Measurements from ENCODE around the gene WDR46.
A peak's percentile ranks its signal among the peaks of the same experiment; 100 is the strongest.

Gene WDR46

GRCh38 chr6:33313709-33314514, 24.9 kb upstream of the WDR46 start, which contains the start of gene TAPBP:
TAPBP (minus strand) TSS chr6:33314078; CDS start chr6:33314041, 37 bp downstream.
- peak; percentile 54 to 74 (median 70) for DNase-seq

- peak; percentile 81 to 92 (median 88) for DNase-seq
Observed at GRCh38 chr6:33313105-33313708, 24.2 kb upstream of the WDR46 start.

- peak; percentile 48 to 84 (median 76) for DNase-seq
Observed at GRCh38 chr6:33312361-33313104, 23.5 kb upstream of the WDR46 start.

- DNase-seq: no peak
Observed at GRCh38 chr6:33306356-33306755, 17.3 kb upstream of the WDR46 start.

- no peak for DNase-seq
Observed at GRCh38 chr6:33305052-33305451, 16.0 kb upstream of the WDR46 start.

- DNase-seq: no peak
Observed at GRCh38 chr6:33304216-33304615, 15.2 kb upstream of the WDR46 start.

- DNase-seq: no peak
Observed at GRCh38 chr6:33301877-33302276, 12.8 kb upstream of the WDR46 start.

- DNase-seq: peak; percentile 94 to 97 (median 96)
Observed at GRCh38 chr6:33299237-33299944, 10.4 kb upstream of the WDR46 start.

- DNase-seq: peak; percentile 73 to 92 (median 87)
Observed at GRCh38 chr6:33298773-33299236, 9.8 kb upstream of the WDR46 start, which contains the start of gene RGL2. RGL2 (minus strand) TSS chr6:33298942; CDS start chr6:33298610, 332 bp downstream.

GRCh38 chr6:33297956-33298772, 9.1 kb upstream of the WDR46 start:
- DNase-seq: peak; percentile 83 to 87 (median 87)

GRCh38 chr6:33297406-33297955, 8.4 kb upstream of the WDR46 start:
- DNase-seq: peak; percentile 29 to 68 (median 51)

GRCh38 chr6:33296797-33297405, 7.9 kb upstream of the WDR46 start:
- no peak for DNase-seq

- no peak for DNase-seq
Observed at GRCh38 chr6:33295621-33296369, 6.8 kb upstream of the WDR46 start.

GRCh38 chr6:33294086-33294823, 5.2 kb upstream of the WDR46 start:
- no peak for DNase-seq

- no peak for DNase-seq
Observed at GRCh38 chr6:33292996-33293682, 4.1 kb upstream of the WDR46 start.

GRCh38 chr6:33290459-33290858, 1.4 kb upstream of the WDR46 start:
- no peak for DNase-seq

GRCh38 chr6:33289784-33290315, 811 bp upstream of the WDR46 start:
- DNase-seq: peak in 1 of 4 experiments; percentile 41
